ENCODE data around the gene MCFD2.

Gene MCFD2

GRCh38 chr2:46915281-46915810 lies at the start of gene MCFD2:
MCFD2 (minus strand) TSS chr2:46915806; CDS start chr2:46909171, 6,635 bp downstream.
- DNase-seq (ENCODE audit: low read depth) = no peak

- DNase-seq (ENCODE audit: low read depth) = no peak
These were observed 49.4 kb upstream of the MCFD2 start for GRCh38 chr2:46964835-46965560.

GRCh38 chr2:46963941-46964673 lies 48.5 kb upstream of the MCFD2 start:
- DNase-seq (ENCODE audit: low read depth) = no peak

- DNase-seq (ENCODE audit: low read depth) = no peak
These were observed 47.6 kb upstream of the MCFD2 start for GRCh38 chr2:46963210-46963609.

- no peak for DNase-seq (ENCODE audit: low read depth)
These were observed 47.1 kb upstream of the MCFD2 start for GRCh38 chr2:46962751-46963150.

GRCh38 chr2:46960618-46961017 lies 45.0 kb upstream of the MCFD2 start:
- DNase-seq (ENCODE audit: low read depth) = no peak

GRCh38 chr2:46958431-46959017 lies 42.9 kb upstream of the MCFD2 start:
- DNase-seq (ENCODE audit: low read depth) = no peak

GRCh38 chr2:46956981-46957531 lies 41.5 kb upstream of the MCFD2 start:
- no peak for DNase-seq (ENCODE audit: low read depth)

GRCh38 chr2:46955764-46956163 lies 40.2 kb upstream of the MCFD2 start:
- DNase-seq (ENCODE audit: low read depth) = no peak

GRCh38 chr2:46954951-46955571 lies 39.5 kb upstream of the MCFD2 start:
- DNase-seq (ENCODE audit: low read depth) = no peak

- DNase-seq (ENCODE audit: low read depth) = no peak
These were observed 36.6 kb upstream of the MCFD2 start for GRCh38 chr2:46952171-46952570.

GRCh38 chr2:46951290-46952064 lies 35.9 kb upstream of the MCFD2 start:
- no peak for DNase-seq (ENCODE audit: low read depth)

- no peak for DNase-seq (ENCODE audit: low read depth)
These were observed 34.7 kb upstream of the MCFD2 start for GRCh38 chr2:46950314-46950713.

GRCh38 chr2:46947841-46948240 lies 32.2 kb upstream of the MCFD2 start:
- no peak for DNase-seq (ENCODE audit: low read depth)

GRCh38 chr2:46945671-46946070 lies 30.1 kb upstream of the MCFD2 start:
- no peak for DNase-seq (ENCODE audit: low read depth)

GRCh38 chr2:46943881-46944798 lies 28.5 kb upstream of the MCFD2 start:
- peak; percentile 25 for DNase-seq (ENCODE audit: low read depth)

GRCh38 chr2:46942891-46943626 lies 27.5 kb upstream of the MCFD2 start:
- DNase-seq (ENCODE audit: low read depth) = no peak

GRCh38 chr2:46942143-46942526 lies 26.5 kb upstream of the MCFD2 start:
- DNase-seq (ENCODE audit: low read depth) = peak; percentile 49

GRCh38 chr2:46939626-46940359 lies 24.2 kb upstream of the MCFD2 start:
- no peak for DNase-seq (ENCODE audit: low read depth)

All from stimulated activated CD8-positive, alpha-beta memory T cell treated with anti-CD3 and anti-CD28 coated beads, Interleukin-12 subunit alpha, Interleukin-12 subunit beta, amount 100 ng/mL, for 1 hour (primary cell).